Body of pancreas (tissue), 4 donors: Measurements from ENCODE around the gene ABCA10.

Source experiments
- POLR2A ChIP-seq, 3 donors: fragments of 450-650 bp; IDR thresholded peaks; one replicate each; pipeline ENCODE4 v1.6.1; 2016; ENCODE audit warnings: antibody characterized with exemption in 3 of 3, mild to moderate bottlenecking in 2 of 3
- TF ChIP-seq, protein P1 (sequence below), 7 experiments: fragments of 450-650 bp in 4 of 7; fragments of 200-600 bp in 3 of 7; sonication (generic) in 3 of 7; IDR thresholded peaks; one replicate each; pipeline ENCODE4 v1.5.1; 2016 to 2019; ENCODE audit warnings: antibody characterized with exemption in 7 of 7

DNA sequence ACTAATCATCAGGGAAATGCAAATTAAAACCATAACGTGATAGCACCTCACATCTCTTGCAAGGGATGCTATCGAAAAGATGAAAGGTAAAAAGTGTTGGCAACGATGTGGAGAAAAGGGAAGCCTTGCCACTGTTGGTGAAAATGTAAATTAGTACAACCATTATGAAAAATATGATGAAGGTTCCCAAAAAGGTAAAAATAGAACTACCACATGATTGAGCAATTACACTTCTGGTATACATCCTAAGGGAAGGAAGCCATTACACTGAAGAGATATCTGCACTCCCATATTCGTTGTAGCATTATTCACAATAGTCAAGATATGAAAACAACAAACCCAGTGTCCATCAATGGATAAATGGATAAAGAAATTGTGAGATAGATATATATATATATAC is 21.5 kb downstream of the ABCA10 start:
- TF ChIP-seq, protein P1, sequence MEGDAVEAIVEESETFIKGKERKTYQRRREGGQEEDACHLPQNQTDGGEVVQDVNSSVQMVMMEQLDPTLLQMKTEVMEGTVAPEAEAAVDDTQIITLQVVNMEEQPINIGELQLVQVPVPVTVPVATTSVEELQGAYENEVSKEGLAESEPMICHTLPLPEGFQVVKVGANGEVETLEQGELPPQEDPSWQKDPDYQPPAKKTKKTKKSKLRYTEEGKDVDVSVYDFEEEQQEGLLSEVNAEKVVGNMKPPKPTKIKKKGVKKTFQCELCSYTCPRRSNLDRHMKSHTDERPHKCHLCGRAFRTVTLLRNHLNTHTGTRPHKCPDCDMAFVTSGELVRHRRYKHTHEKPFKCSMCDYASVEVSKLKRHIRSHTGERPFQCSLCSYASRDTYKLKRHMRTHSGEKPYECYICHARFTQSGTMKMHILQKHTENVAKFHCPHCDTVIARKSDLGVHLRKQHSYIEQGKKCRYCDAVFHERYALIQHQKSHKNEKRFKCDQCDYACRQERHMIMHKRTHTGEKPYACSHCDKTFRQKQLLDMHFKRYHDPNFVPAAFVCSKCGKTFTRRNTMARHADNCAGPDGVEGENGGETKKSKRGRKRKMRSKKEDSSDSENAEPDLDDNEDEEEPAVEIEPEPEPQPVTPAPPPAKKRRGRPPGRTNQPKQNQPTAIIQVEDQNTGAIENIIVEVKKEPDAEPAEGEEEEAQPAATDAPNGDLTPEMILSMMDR (IDR thresholded peaks at IDR 0.05): no peak
- TF ChIP-seq POLR2A (IDR thresholded peaks at IDR 0.05): no peak
